Neural progenitor cell (in vitro differentiated cells): ENCODE measurements around the gene PRKCE.

Experiments used
- CTCF ChIP-seq: fragments of 200-600 bp; sonication (generic); IDR thresholded peaks from 2 replicates; pipeline ENCODE4 v1.5.1; 2017; ENCODE audit warnings: antibody characterized with exemption, mild to moderate bottlenecking
- EZH2 ChIP-seq: fragments of 200-600 bp; sonication (generic); IDR thresholded peaks from 2 replicates; pipeline ENCODE4 v1.6.1; 2017; ENCODE audit warnings: antibody characterized with exemption, mild to moderate bottlenecking, moderate library complexity
- EZH2phosphoT487 ChIP-seq: fragments of 200-600 bp; sonication (generic); IDR thresholded peaks from 2 replicates; pipeline ENCODE4 v1.6.1; 2017; ENCODE audit warnings: antibody characterized with exemption

- TF ChIP-seq CTCF (no peak), EZH2 (no peak), EZH2phosphoT487 (no peak)
Measured at GRCh38 chr2:46065152-46065551, 413.7 kb downstream of the PRKCE start.
